ENCODE measurements around the gene CTSZ. TPM values are rescaled to one million over a fixed set of nuclear protein-coding genes. Genes with fewer than 3 reads are reported as not detected.

Gene CTSZ
- total RNA-seq, 2 donors from 2014 or later: 29.7 to 52.2 TPM

DNA sequence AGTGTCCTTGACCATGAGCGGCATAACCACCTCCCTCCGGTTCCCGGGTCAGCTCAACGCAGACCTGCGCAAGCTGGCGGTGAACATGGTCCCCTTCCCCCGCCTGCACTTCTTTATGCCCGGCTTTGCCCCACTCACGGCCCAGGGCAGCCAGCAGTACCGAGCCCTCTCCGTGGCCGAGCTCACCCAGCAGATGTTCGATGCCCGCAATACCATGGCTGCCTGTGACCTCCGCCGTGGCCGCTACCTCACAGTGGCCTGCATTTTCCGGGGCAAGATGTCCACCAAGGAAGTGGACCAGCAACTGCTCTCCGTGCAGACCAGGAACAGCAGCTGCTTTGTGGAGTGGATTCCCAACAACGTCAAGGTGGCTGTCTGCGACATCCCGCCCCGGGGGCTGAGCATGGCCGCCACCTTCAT is 17.1 kb upstream of the CTSZ start:
- H3K36me3 Mint-ChIP-seq (ENCODE audit: low read depth): peaks cover 74% of the 10 kb centered on the region
- H3K27me3 Mint-ChIP-seq: no peaks in the 10 kb centered on the region
- H3K4me3 Mint-ChIP-seq: no peak overlapping the region
- H3K4me1 Mint-ChIP-seq: peaks cover 41% of the 10 kb centered on the region
- no peaks in the 10 kb centered on the region for H3K9me3 Mint-ChIP-seq
- H3K27ac Mint-ChIP-seq: no peak overlapping the region
- no peak for ATAC-seq (replicated peaks)

DNA sequence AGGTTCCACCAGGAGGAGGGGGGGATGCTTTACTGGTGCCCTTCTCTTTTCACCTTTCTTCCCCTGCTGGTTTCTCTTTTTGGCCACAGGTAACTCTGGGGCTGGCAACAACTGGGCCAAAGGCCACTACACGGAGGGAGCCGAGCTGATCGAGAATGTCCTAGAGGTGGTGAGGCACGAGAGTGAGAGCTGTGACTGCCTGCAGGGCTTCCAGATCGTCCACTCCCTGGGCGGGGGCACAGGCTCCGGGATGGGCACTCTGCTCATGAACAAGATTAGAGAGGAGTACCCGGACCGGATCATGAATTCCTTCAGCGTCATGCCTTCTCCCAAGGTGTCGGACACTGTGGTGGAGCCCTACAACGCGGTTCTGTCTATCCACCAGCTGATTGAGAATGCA is 16.6 kb upstream of the CTSZ start:
- H3K4me1 Mint-ChIP-seq: peaks cover 36% of the 10 kb centered on the region
- no peak for ATAC-seq (replicated peaks)
- no peak overlapping the region for H3K27ac Mint-ChIP-seq
- no peak overlapping the region for H3K4me3 Mint-ChIP-seq
- no peaks in the 10 kb centered on the region for H3K9me3 Mint-ChIP-seq
- H3K36me3 Mint-ChIP-seq (ENCODE audit: low read depth): peaks cover 69% of the 10 kb centered on the region
- H3K27me3 Mint-ChIP-seq: no peaks in the 10 kb centered on the region

DNA sequence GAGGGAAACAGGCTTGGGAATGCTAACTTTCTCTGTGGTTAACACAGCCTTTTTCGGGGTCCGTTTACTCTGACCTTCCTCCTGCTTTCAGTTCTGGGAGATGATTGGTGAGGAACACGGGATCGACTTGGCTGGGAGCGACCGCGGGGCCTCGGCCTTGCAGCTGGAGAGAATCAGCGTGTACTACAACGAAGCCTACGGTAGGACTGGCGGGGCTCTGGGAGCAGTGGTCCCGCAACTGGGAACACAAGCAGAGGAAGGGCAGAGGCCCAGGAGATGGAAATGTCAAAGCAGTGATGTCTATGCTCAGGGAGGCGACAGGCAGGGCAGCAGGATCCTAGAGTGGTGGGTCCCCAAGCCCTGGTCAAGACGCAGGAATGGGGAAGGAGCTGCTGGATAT is 15.7 kb upstream of the CTSZ start:
- Mint-ChIP-seq H3K4me3 (no peak overlapping the region), H3K27ac (peak overlapping the region; percentile 45), H3K27me3 (no peaks in the 10 kb centered on the region), H3K9me3 (no peaks in the 10 kb centered on the region), H3K4me1 (peaks cover 30% of the 10 kb centered on the region), H3K36me3 (ENCODE audit: low read depth) (peaks cover 61% of the 10 kb centered on the region)
- no peak for ATAC-seq (replicated peaks)

DNA sequence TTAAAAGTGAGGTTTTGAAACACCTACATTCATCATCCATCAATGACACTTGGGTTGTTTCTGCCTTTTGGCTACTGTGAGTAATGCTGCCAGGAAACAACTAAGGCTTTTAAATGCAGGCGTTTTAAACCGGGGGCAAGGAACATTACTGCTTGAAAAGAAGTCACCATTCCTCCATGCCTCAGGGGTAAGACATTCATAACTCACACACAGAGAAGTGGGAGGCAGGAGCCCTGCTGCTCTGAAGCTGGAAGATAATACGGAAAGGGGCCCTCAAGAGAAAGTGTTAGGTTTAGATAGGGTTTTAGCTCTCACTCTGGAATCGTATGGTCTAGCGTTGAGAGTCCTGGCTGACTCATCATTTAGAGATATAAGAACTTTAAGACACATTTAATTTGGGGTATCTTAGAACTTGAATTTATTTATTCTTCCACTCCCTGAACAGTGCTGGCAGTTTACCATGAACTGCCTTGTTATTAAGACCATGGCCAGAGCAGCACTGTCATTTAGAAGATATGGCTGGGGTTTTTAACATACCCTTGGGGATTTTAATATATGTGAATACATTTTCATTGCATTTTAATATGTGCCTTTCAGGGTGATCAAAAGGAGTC is 14.0 kb upstream of the CTSZ start:
- ATAC-seq (replicated peaks): no peak
- H3K27me3 Mint-ChIP-seq: no peaks in the 10 kb centered on the region
- no peaks in the 10 kb centered on the region for H3K9me3 Mint-ChIP-seq
- peaks cover 30% of the 10 kb centered on the region for H3K4me1 Mint-ChIP-seq
- peaks cover 44% of the 10 kb centered on the region for H3K36me3 Mint-ChIP-seq (ENCODE audit: low read depth)
- H3K27ac Mint-ChIP-seq: peak overlapping the region; percentile 12
- H3K4me3 Mint-ChIP-seq: no peak overlapping the region

DNA sequence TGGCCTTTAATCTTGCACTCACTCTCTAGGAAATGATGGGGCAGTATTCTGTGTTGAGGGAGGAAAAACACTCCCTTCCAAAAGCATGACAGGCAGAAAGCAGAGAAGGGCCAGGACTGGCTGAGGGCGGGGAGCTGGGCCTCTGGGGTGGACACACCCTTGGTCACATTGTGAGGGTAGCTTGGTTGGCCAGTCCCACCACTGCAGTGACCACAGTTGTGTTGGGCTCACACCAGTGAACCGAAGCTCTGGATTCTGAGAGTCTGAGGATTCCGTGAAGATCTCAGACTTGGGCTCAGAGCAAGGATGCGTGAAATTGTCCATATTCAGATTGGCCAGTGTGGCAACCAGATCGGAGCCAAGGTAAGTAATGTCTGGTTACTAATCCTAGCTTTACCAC is 12.2 kb upstream of the CTSZ start, which contains the start of gene TUBB1:
Gene TUBB1 (plus strand): TSS at position 213 of the 400 bp plus-strand sequence. CDS start 94 bp downstream, at position 307.
- Mint-ChIP-seq H3K4me1 (peaks cover 26% of the 10 kb centered on the region), H3K9me3 (no peaks in the 10 kb centered on the region), H3K27me3 (no peaks in the 10 kb centered on the region), H3K36me3 (ENCODE audit: low read depth) (peaks cover 25% of the 10 kb centered on the region), H3K27ac (no peak within 1 kb of the TSS), H3K4me3 (no peak within 1 kb of the TSS)
- no peak for ATAC-seq (replicated peaks)

DNA sequence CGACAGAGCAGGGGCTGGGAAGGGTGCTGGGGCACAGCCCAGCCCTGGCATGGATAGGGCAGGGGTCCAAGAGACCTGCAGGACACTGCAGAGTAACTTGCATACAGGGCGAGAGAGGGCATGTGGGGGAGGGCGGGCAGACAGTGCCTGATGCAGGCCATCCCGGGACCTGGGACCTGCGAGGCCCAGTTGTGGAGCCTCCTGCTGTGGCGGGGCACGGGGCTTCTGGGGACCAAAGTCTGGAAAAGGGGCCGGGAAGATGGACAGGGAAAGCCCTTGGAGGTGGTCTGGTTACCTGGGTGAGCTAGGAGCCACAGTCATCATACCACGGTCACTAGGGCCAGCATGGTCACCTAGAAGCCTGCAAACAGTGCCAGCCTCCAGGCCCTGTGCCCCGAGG is 11.8 kb upstream of the CTSZ start:
- Mint-ChIP-seq H3K4me1 (peaks cover 30% of the 10 kb centered on the region), H3K9me3 (no peaks in the 10 kb centered on the region), H3K27me3 (no peaks in the 10 kb centered on the region), H3K36me3 (ENCODE audit: low read depth) (peaks cover 21% of the 10 kb centered on the region), H3K27ac (no peak overlapping the region), H3K4me3 (no peak overlapping the region)
- no peak for ATAC-seq (replicated peaks)

DNA sequence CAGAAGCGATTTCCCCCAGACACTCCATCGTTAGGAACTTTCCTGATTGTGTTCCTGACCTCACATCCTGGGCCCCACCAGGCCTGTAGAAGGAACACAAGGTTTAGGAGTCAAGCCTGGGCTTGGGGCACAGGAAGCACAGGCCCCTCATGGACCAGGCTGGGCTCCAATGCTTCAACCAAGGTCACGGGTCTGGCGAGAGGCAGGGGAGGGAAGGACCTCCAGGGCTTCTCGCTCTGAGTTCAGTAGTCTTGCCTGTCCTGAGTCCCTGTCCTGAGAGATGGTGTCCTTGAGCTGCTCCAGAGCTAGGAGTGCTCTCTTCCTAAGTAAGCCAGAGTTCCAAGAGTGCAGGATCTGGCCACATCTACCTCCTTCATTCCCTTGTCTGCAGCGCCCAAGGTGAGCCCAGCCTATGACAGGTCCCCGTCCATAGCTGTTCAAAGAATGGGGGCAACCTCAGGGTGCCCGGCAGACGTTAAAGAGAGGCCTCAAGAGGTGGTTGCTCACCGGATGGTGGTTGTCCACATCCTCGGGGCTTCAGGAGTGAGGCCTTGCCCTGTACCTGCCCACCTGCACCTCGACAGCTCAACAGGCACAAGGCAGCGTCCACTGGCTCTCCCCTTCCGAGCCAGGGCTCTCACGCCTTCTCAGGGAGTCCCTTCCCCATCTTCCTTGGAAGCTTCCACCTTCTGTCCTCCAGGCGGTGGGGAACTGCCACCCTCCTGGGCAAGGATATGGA is 10.6 kb upstream of the CTSZ start:
- Mint-ChIP-seq H3K9me3 (no peaks in the 10 kb centered on the region), H3K4me3 (peak overlapping the region; percentile 48), H3K4me1 (peaks cover 39% of the 10 kb centered on the region), H3K27me3 (no peaks in the 10 kb centered on the region), H3K27ac (peak overlapping the region; percentile 64), H3K36me3 (ENCODE audit: low read depth) (peaks cover 10% of the 10 kb centered on the region)
- ATAC-seq (replicated peaks): no peak

DNA sequence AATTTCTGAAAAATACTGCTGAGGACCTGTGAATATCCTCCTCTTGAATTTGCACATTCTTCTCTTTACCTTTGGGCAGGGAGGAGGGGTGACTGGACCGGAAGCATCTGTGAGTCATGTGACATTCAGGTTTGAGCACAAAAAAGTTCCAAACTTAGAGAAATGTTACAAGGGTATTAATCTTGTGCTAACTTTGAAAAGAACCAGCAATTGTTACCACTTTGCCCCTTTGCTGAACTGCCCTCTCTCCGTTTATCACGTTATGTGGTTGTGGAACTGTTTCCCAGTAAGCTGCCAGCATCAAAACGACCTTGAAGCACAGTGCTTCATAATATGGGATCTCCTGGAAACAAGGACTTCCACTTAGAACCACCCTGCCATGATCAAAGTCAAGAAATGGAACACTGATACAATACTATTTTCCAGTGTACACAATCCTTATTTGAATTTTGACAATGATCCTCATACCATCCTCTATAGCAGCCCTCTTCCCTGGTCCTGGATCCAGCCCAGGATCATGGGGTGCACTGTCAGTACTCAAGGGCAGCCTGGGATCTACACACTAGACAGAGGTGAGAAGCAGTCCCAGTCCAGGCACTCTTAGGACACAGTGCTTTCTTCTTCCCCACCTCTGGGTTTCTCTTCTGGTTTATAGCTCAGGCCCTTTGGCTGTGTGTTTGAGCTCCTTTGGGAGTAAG is 9.9 kb upstream of the CTSZ start:
- Mint-ChIP-seq H3K27me3 (no peaks in the 10 kb centered on the region), H3K4me1 (peaks cover 39% of the 10 kb centered on the region), H3K27ac (peak overlapping the region; percentile 64), H3K36me3 (ENCODE audit: low read depth) (peaks cover 3% of the 10 kb centered on the region), H3K4me3 (peak overlapping the region; percentile 48), H3K9me3 (no peaks in the 10 kb centered on the region)
- peak; percentile 61 for ATAC-seq (replicated peaks)

DNA sequence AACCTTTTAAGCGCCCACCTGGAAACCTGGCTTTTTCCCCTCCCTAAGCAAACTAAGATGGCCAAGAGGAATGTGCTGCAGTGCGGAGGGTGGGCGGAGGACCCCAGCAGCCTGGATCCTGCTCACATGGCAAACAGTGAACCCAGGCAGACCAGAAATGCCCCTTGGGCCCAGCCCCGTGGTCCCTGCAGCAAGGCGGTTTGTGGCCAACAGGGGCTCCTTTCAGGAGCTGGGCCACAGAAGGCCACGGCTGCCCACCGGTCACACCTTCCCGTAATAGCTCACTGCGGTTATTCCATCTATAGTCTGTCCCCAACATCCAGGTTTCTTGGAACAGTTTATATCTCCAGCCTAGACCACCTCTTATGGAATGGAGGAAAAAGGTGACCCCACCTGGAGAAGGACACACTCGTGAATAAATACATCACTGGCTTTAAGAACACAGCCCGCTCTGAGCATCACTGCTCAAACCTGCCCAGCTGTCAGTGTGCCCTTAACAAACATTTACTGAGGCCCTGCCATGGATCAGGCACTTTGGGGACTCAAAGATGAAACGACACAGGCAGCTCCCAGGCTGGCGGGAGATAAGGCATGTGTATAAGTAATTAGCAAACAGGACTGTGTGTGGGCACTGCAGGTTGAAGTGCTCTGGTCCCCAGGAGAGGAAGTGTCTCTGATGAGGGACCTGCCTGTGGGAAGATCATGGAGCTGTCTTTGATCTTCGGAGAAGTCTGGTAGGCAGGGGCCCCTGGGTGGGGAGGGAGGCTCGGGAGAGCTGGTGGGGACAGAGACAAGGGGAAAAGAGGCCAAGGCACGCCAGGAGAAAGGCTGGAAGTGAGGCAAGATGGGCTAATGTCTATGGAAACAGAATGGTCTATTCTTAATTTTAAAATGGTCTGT is 9.0 kb upstream of the CTSZ start:
- ATAC-seq (replicated peaks): no peak
- Mint-ChIP-seq H3K4me1 (peaks cover 42% of the 10 kb centered on the region), H3K27ac (peak overlapping the region; percentile 64)

DNA sequence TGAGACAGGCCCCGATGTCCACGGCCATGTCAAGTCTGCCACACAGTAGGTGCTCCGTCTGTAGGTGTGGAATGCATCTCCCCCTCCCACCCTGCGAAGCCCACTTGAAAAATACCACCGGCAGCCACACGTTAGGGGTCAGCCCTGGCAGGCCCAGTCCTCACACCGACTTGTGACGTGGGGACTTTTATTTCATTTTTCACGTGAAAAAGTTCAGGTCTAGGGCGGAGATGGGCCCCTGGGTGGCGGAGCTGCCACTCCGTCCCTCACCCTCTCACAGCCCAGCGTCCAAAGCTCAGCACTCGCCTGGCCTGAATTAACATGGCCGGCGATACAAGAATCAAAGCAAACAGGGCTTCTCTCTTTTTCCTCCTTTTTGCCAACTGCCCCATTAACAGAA is 8.4 kb upstream of the CTSZ start:
- no peak for ATAC-seq (replicated peaks)
- Mint-ChIP-seq H3K9me3 (no peaks in the 10 kb centered on the region), H3K4me3 (no peak overlapping the region), H3K36me3 (ENCODE audit: low read depth) (no peaks in the 10 kb centered on the region), H3K27me3 (no peaks in the 10 kb centered on the region), H3K27ac (no peak overlapping the region), H3K4me1 (peaks cover 37% of the 10 kb centered on the region)

More for the DNA sequence above, 9.0 kb upstream of the CTSZ start:
- H3K36me3 Mint-ChIP-seq (ENCODE audit: low read depth): no peaks in the 10 kb centered on the region
- H3K9me3 Mint-ChIP-seq: no peaks in the 10 kb centered on the region
- peak overlapping the region; percentile 48 for H3K4me3 Mint-ChIP-seq
- no peaks in the 10 kb centered on the region for H3K27me3 Mint-ChIP-seq

DNA sequence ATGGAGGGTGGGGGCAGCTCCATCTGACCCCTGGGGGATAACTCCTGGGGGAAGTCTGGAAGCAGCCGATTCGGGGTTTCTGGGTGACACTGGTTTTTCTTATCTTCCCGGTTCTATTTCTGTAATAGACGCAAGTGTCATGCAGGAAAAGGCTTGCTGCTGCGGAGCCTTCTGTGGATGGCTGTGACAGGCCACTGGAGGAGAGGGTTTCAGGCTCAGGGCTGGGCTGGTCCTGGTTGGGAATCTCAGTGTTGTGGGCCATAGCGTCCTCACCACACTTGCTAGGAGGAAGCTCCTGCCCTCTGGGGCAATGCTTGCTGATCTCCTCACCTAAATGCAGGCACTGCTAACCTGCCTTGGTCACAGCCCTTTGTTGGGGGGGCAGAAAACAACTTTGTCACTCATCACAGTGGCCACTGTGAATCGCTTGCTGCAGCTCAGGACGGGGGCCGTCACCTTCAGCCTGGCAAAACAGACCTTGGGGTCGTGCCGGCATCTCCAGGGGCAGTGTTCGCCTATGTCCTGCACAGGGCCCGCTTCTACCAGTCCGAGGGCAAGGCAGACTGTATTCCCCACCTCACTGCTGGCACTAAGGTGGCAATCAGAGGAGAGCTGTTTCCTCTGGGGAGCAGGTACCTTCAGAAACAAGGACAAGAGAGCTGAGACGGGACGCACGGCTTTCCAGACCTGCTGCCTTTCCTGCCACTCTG is 7.8 kb upstream of the CTSZ start:
- Mint-ChIP-seq H3K4me1 (peaks cover 37% of the 10 kb centered on the region), H3K27me3 (no peaks in the 10 kb centered on the region)
- no peak for ATAC-seq (replicated peaks)

DNA sequence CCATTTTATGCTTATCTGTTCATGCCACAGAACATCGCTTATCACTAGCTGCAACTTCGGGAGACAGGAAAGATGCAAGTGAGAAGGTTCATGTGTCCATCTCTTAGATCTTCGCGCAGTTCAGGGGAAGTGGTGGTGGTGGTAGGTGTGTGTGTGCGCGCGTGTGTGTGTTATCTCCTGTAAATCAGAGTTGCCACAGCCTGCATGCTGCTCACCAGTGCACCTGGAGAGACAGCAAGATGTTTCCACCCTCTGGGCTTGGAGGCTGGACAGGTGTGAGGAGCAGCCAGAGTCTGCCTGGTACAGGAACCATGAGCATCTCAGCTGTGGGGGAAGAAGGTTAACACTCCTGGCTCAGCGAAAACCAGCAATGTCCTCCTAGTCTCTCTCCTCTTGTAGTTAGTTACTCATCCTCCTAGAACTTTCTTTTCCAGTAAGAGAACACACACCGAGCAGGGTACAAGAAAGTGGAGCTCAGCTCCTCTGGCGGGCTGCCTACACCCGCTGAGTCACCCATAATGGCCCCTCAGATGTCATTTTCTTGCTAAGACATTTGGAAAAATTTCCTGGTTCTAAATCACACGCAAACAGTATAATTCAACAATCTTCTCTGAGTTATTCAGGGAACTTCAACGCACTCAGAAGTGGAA is 7.0 kb upstream of the CTSZ start:
- H3K27me3 Mint-ChIP-seq: no peaks in the 10 kb centered on the region
- H3K4me1 Mint-ChIP-seq: peaks cover 37% of the 10 kb centered on the region
- no peaks in the 10 kb centered on the region for H3K9me3 Mint-ChIP-seq
- peak; percentile 69 for ATAC-seq (replicated peaks)
- peak overlapping the region; percentile 30 for H3K4me3 Mint-ChIP-seq
- peak overlapping the region; percentile 8 for H3K27ac Mint-ChIP-seq
- H3K36me3 Mint-ChIP-seq (ENCODE audit: low read depth): no peaks in the 10 kb centered on the region

More for the DNA sequence above, 7.8 kb upstream of the CTSZ start:
- Mint-ChIP-seq H3K9me3 (no peaks in the 10 kb centered on the region), H3K27ac (peak overlapping the region; percentile 8), H3K36me3 (ENCODE audit: low read depth) (no peaks in the 10 kb centered on the region), H3K4me3 (peak overlapping the region; percentile 30)

Data from activated T-helper 17 cell treated with anti-CD3 and anti-CD28 coated beads, Interleukin-2, amount 50 U/mL, for 72 hours (primary cell).